Measurements from ENCODE around the gene DSCAML1.

Gene DSCAML1

DNA sequence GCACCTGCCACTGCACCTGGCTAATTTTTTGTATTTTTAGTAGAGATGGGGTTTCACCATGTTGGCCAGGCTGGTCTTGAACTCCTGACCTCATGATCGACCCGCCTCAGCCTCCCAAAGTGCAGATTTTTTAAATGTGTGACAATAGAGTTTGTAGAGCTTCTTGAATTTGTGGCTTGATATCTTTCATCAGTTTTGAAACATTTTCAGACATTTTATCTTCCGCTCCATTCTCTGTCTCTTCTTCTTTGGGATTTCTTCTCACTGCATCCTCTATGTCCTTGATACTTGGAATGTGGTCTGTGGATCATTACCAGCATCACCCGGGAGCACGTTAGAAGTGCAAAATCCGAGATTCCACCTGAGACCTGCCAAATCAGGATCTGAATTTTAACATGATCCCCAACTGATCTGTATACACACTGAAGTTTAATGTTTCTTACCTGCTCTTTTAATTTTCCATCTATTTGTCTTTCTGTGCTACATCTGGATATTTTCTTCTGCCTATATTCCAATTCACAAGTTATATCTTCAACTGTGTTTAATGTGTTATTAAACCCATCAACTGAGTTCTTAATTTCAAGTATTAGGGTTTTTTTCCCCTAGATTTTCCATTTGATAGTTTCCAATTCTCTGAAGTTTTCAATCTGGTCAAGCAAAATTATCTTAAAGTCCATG, 343.0 kb downstream of the DSCAML1 start:
- no peak for DNase-seq (ENCODE audit: low read depth in 2 of 2)

DNA sequence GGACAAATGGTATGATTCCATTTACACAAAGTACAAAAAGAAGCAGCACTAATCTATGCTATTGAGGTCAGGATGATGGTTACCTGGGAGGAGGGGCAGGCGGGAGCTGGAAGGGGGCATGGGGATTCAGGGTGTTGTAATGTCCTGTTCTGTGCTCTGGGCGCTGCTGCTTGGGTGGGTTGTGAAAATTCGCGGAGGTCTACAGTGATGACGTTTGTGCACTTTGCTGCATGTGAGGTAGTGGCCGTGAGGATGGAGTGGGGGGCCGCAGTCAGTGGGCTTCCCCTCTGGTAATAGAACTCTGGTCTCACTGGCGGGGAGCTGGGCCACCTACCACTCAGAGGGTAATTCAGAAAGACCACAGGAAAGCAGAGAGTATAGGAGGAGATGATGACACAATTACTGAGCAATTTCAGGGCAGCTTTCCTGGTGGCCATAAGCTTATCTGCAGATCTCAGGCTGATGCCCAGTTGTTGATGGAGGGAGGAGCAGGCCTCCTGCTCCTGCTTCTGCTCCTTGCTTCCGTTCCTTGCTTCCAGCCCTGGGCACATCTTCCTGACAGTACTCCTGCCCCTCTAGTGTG, 347.8 kb downstream of the DSCAML1 start:
- DNase-seq (ENCODE audit: low read depth in 2 of 2): no peak

DNA sequence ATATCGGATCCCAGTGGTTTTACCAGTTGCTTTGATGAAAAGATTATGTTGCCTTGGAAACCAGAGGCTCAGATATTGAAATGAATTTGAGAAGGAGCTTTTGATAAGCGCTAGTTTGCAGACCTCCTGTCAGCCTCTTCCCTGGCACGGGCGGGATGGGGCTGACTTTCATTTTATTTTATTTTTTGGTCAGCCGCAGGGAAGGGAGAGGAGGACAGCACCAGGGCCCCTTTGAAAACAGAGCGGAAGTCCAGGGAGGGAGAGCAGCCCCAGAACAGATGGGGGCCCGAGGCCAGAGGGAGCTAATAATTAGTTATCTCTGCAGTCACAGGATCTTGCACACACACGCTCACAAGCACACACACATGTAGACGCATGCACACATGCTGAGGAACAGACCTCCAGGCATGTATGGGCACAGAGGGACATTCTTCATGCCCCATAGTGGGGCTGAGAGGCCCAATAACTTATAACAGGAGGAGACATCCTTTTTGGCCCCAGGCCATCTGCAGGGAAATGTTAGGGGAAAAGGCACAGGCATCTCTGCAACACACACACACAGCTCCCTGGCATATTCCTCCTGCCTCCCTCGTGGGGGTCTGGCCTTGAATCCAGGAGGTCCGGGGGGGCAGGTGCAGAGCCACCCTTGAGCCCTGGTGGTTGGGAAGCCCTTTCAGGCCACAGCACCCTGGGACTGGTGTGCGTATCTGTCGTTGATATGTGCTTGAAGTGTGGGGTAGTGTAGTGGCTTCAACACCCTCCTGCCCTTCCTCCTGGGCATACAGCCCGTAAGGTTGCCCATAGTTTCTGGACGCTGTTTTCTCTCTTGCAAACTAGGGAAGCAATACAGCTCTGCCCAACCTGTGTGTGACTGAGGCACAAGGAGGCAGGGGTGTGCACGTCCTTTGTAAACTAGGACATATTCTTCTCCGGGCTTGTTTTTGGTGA, 352.0 kb downstream of the DSCAML1 start:
- DNase-seq (ENCODE audit: low read depth in 2 of 2): no peak

DNA sequence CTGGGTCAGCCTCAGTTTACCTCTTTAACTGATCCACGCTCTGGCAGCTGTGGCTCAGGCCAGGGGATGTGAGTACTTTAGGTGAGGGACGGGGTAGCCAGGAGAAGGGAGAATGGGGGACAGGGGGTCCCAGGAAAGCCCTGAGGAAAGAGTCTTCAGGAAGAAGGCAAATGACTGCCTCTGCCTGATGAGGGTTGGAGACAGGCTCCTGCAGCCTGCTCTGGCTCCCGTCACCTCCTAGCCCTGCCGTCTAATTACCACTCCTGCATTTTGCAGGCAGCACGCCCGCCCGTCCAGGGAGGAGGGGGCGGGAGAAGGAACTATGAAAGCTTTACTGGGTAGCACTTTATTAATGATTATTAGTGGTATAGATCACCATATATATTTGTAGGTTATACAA, 352.8 kb downstream of the DSCAML1 start:
- DNase-seq (ENCODE audit: low read depth in 2 of 2): no peak

DNA sequence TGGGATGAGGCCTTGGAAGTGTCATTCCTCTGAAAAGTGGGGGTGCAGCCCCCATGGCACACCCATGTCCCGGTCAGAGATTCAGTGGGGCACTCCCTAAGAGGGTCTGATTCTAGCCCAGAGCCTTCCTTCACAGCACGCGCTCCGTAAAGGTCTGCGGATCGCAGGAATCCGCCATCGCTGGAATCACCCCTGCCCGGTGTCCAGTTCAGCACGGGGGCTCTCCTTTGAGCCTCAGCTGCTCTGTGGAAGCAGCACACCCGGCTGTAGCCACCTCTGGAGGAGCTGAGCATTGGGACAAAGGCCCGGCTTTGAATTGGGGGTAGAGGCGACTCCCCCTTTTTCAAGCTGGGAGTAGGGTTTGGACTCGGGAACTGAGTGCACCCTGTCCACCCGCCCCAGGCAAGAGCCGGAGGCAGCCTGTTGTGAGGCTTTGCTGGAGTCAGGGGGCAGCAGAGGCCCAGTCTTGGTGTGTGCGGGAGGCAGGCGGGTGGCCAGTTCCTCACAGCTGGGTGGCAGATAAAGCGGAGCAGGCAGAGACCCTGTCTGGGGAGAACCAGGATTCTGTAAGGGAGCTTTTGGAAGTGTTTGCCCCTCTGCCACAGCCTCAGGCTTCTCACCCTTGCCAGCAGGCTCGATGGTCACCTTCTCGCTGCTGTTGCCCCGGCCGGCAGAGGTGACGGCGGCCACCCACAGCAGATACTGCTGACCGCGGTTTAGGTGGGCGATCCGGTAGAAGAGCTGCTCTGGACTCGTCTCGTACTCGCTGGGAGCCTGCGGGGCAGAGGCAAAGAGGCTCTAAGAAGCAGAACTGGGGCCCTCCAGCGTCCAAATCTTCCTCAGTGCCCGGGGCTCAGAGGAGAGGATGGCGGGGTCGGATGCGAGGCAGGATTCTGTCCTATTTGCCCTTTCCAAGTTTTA, 353.5 kb downstream of the DSCAML1 start:
- DNase-seq (ENCODE audit: low read depth in 2 of 2): no peak

DNA sequence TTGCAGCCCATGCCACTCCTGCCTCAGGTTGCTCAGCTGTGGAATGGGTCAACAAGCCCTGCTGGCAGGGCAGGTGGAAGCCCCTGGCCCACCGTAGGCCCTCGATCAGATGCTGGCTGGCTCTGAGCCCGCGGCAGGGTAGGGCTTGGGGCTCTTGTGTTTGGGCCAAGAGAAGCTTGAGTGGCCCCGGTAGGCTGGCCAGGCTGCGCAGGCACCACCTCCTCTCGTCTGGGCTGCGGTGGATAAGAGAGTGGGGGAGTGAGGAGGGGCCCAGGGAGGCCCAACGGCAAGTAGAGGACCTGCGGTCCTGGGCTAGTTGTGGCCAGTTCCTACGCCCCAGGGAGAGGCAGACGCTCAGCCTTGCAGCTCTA, 354.2 kb downstream of the DSCAML1 start:
- no peak for DNase-seq (ENCODE audit: low read depth in 2 of 2)

DNA sequence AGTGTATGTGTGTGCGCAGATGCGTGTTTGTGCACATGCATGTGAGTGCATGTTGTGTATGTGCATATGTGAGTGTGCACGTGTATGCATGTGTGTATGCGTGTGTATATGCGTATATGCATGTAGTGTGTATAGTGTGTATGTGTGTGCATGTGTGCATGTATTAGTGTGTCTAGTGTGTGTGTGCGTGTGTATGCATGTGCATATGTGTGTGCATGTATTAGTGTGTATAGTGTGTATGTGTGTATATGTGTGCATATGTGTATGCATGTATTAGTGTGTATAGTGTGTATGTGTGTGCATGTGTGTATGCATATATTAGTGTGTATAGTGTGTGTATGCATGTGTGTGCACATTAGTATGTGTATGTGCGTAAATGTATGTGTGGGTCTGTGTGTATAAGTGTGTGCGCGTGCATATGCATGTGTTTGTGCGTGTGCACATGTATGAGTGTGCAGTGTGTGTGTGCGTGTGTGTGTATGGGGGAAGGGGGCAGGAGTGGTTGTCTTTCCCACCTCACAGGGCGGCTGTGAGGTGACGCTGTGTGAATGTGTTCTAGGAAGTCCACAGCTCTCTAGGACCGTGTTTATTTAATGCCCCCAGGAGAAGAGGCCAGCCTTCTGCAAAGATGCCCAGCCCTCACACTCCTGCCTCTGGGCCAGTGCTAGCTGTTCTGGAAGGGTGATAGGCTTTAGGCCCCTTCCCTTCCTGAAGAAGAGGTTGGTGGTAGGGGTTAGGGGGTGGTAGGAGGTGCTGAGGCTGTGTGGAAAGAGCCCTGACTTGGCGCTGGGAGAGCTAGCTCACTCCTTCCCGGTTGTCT, 354.8 kb downstream of the DSCAML1 start:
- DNase-seq (ENCODE audit: low read depth in 2 of 2): no peak

DNA sequence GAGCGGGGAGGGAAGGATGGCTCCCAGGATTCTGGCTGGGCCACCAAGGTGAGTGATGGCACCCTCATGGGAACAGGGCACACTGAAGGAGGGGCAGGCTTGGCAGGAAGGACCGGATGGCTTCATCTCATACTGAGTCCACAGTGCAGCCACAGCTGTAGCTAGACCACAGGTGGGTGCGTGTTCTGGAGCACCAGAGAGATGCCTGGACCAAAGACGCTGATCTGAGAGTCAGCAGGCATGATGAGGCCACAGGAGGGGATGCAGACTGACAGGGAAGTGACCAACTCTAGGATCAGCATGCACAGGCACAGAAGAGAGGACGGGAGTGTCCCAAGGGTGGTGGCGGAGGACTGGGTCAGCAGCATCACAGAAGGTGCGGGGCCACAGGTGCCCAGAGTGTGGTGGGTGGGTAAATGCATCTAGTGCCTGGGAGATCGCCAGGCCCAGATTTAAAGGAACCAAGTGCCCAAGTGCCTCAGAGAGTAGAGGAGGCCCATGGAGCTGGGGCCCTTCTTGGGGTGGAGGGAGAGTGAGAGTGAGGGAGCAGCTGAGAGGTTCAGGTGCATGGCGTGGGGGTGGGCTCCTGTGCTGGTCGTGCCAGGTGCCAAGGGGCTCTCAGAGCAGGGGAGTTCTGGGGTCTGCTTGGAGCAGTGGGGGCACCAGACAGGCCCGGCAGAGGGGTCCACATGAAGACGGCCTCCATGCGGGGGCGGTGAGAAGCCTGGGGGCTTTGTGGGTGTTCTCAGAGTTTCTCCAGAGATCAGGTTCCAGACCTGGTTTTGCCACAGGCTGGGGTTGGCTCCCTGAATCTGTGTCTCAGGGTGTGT, 355.7 kb downstream of the DSCAML1 start:
- DNase-seq (ENCODE audit: low read depth in 2 of 2): no peak

DNA sequence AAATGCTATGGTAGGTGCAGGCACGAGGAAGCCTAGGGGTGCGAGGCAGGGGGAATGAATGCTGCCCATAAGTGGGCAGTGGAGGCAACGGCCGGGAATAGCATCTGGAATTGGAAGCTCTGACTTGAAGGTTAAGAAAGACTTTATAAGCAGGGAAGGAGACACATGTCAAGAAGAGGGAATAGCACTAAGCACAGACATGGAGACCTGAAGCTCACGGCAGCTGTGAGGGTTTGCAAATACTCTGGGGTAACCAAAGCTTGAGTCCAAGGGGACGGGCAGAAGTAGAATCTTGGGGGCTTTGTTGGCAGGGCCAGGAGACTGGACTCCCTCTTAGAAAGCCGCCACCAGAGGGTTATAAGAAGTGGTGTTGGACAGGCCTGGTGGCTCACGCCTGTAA, 356.8 kb downstream of the DSCAML1 start:
- no peak for DNase-seq (ENCODE audit: low read depth in 2 of 2)

DNA sequence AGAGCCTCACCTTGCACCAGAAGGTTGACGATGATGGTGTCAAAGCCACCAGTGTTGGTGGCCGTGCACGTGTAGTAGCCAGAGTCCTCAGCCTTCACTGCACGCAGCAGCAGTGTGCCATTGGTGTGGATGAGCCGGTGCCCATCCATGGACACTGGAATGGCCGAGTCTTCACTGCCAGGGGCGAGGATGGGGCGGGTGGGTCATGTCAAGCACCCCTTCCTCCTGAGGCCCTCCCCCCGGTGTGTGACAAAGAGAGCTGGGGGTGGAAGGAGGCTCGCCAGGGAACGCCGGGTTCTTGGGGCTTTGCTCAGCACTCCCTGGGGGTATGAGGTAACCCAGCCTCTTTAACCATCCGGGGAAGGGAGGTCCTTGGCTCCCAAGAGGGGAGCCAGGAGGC, 357.8 kb downstream of the DSCAML1 start:
- DNase-seq (ENCODE audit: low read depth in 2 of 2): no peak

GRCh38 chr11:117438371-117439000, 358.5 kb downstream of the DSCAML1 start:
- DNase-seq (ENCODE audit: low read depth in 2 of 2): no peak

DNA sequence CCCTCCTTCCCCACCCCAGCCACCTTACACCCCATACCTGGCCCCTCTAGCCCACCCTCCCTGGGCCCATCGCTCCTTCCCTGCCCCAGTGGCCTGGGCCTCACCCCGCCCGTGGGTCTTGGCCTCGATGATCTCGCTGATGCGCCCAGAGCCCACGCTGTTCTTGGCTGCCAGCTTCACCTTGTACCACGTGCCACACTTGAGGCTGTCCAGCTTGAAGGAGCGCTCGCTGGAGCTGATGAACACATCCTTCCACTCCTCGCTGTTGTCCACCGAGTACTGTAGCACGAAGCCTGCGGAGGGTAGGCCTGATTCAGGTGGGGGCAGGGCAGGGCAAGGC, 359.3 kb downstream of the DSCAML1 start:
- no peak for DNase-seq (ENCODE audit: low read depth in 2 of 2)

DNA sequence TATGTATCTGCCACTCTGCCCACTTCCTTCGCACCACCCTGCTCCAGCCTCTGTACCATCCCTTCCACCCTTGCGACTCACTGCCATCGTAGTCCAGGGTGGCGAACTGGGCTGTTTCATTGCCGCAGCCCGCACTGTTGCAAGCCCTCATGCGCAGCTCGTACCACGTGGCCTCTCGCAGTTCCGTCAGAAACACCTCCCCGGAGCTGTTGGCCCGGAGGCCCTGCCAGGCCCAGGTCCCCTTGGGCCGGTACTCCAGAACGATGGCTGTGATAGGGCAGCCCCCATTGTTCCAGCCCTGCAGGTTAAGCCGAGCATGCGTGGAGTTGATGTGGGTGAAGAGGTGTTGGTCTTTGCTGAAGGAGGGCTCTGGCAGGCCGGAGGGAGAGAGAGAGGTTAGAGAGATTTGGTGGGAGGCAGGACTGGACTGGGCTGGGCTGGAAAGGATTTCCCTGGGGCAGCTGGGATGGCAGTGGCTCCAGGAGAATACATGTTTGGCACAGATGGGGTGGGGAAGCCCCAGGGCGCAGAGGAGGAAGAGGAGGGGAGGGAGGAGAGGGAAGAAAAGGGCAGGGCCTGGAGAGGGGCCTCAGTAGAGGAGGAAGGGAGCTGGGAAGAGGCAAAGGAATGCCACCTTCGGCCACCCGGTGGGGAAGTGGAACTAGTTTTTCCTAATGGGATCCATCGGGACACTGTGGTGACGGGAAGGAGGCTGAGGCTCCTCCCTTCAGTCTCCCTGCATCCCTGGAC, 359.8 kb downstream of the DSCAML1 start:
- DNase-seq (ENCODE audit: low read depth in 2 of 2): no peak

DNA sequence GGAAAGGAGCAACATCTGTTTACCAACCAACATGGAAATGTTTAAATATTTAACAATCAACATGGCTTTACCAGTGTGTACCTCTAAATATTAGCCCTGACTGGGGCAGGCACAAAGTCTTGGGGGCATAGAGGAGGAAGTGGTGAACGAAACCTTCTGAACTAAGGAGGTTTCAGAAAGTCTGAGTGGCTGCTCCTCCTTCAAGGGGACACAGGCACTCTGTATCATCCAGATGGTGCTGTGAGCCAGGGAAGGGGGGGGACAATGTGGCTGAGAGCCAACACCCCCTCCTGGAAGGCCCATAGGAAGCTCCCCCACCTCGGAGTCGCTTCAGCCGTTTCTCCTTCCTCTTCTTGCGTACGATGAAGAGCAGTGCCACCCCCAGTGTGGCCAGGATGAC, 361.7 kb downstream of the DSCAML1 start:
- no peak for DNase-seq (ENCODE audit: low read depth in 2 of 2)

- no peak for DNase-seq (ENCODE audit: low read depth in 2 of 2)
These were observed 362.5 kb downstream of the DSCAML1 start for GRCh38 chr11:117434481-117434880.

GRCh38 chr11:117433717-117434116, 363.3 kb downstream of the DSCAML1 start:
- no peak for DNase-seq (ENCODE audit: low read depth in 2 of 2)

DNA sequence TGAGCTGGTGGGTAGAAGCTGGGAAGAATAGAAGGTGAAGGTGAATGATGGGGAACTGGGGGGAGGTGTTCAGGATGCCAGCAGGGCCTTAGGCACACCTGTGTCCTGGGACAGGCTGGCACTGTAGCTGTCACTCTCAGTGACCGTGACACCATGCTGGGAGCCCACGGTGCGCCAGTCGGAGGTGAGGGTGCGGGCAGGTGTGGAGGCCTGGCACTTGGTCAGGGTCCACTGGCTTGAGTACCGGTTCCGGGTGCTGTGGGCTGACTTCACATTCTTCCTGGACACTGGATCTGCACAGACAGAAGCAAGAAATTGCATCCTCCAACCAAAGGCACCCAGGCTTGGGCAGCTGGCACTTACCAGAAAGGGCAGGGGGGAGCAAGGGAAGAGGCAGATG, 365.6 kb downstream of the DSCAML1 start:
- DNase-seq (ENCODE audit: low read depth in 2 of 2): no peak

DNA sequence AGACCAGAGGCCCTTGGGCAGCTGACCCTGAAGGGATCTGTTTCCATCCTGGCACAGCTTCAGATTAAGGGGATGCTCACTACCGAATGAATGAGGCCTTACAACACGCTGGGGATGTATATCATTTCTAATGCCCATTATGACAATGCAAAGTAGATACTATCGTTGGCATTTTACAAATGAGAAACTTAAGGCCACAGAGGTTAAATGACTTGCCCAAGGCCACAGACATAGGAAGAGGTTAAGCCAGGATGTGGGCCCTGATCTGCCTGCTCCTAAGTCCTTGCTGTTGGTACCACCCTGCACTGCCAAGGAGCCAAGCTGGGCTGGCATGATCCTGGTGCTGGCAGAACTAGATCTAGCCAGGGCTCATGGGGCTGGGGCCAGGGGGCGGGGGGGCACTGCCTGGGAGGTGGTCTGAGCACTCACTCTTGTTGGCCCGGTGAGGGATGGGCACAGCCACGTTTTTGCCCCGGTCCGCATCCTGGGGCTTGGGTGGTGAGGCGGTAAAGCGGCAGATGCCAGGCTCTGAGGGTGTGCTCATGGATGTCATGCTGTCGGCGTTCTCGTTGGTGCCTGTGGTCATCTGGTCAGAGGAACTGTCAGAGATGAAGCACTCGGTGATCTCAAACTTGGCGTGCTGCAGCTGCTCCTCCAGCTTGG, 366.6 kb downstream of the DSCAML1 start:
- DNase-seq (ENCODE audit: low read depth in 2 of 2): no peak

Measured in activated CD8-positive, alpha-beta memory T cell treated with anti-CD3 and anti-CD28 coated beads for 4 hours (primary cell).